HG02943 (cell line): Measurements from ENCODE around the gene ERVH48-1.
"Not testable (repeated sequence)": the region's sequence is repeated elsewhere in the genome, so short reads cannot be mapped to it uniquely, and the experiment has no call there.

Source experiments
- ATAC-seq: cut with Tn5 transposase; IDR thresholded peaks from one replicate; pipeline ENCODE4 v1.9.1; 2021; ENCODE audit warnings: mild to moderate bottlenecking, low read depth, moderate library complexity; ENCODE audit not compliant: unreplicated experiment

Gene ERVH48-1

GRCh38 chr21:42939582-42940413, 14.4 kb upstream of the ERVH48-1 start:
- ATAC-seq = no peak

GRCh38 chr21:42938606-42938995, 13.2 kb upstream of the ERVH48-1 start:
- not testable (repeated sequence) for ATAC-seq

- no peak for ATAC-seq
These were observed 12.7 kb upstream of the ERVH48-1 start for GRCh38 chr21:42937960-42938605.

- ATAC-seq = not testable (repeated sequence)
These were observed 11.9 kb upstream of the ERVH48-1 start for GRCh38 chr21:42937034-42937940.

- ATAC-seq = not testable (repeated sequence)
These were observed 10.9 kb upstream of the ERVH48-1 start for GRCh38 chr21:42936360-42936759.

GRCh38 chr21:42933973-42934372, 8.5 kb upstream of the ERVH48-1 start:
- not testable (repeated sequence) for ATAC-seq

- not testable (repeated sequence) for ATAC-seq
These were observed 7.9 kb upstream of the ERVH48-1 start for GRCh38 chr21:42933137-42933970.

- not testable (repeated sequence) for ATAC-seq
These were observed 7.1 kb upstream of the ERVH48-1 start for GRCh38 chr21:42932378-42933136.

GRCh38 chr21:42931560-42932235, 6.3 kb upstream of the ERVH48-1 start:
- no peak for ATAC-seq

- ATAC-seq = no peak
These were observed 4.5 kb upstream of the ERVH48-1 start for GRCh38 chr21:42929969-42930368.

- ATAC-seq = not testable (repeated sequence)
These were observed 2.2 kb upstream of the ERVH48-1 start for GRCh38 chr21:42927474-42928200.

GRCh38 chr21:42924433-42924751, 1.0 kb downstream of the ERVH48-1 start:
- ATAC-seq = no peak

GRCh38 chr21:42923553-42924432, 1.6 kb downstream of the ERVH48-1 start:
- peak; percentile 74 for ATAC-seq

- no peak for ATAC-seq
These were observed 2.5 kb downstream of the ERVH48-1 start for GRCh38 chr21:42922918-42923317.

- ATAC-seq = no peak
These were observed 3.5 kb downstream of the ERVH48-1 start for GRCh38 chr21:42921927-42922326.

- ATAC-seq = no peak
These were observed 7.1 kb downstream of the ERVH48-1 start for GRCh38 chr21:42918291-42918690.

GRCh38 chr21:42913476-42913875, 12.0 kb downstream of the ERVH48-1 start:
- no peak for ATAC-seq
